ENCODE measurements around the gene GDA.

The GDA gene

GRCh38 chr9:72205513-72205912 is 56.3 kb downstream of the GDA start:
- no peak for TF ChIP-seq CTCF (IDR thresholded peaks at IDR 0.05; ENCODE audit: insufficient read depth, low read length, missing control alignments)
- ChIA-PET POLR2A (no interaction called here), CTCF (interaction anchor here (0.7 to 1.6 kb wide), 3 partner anchors 10 to 616 kb away, joined by 3 to 4 read pairs (median 3); no protein-coding TSS in a partner anchor)
- DNase-seq (ENCODE audit: low read depth, low spot score) = no peak
- H3K4me3 ChIP-seq (ENCODE audit: low read depth, low read length) = no peak overlapping the region

GRCh38 chr9:72207278-72207677 is 58.0 kb downstream of the GDA start:
- POLR2A ChIA-PET = no interaction called here
- no peak overlapping the region for H3K4me3 ChIP-seq (ENCODE audit: low read depth, low read length)
- TF ChIP-seq CTCF (IDR thresholded peaks at IDR 0.05; ENCODE audit: insufficient read depth, low read length, missing control alignments) = no peak
- no peak for DNase-seq (ENCODE audit: low read depth, low spot score)
- CTCF ChIA-PET = no interaction called here

- CTCF ChIA-PET = no interaction called here
- no peak for DNase-seq (ENCODE audit: low read depth, low spot score)
- no peak for TF ChIP-seq CTCF (IDR thresholded peaks at IDR 0.05; ENCODE audit: insufficient read depth, low read length, missing control alignments)
- POLR2A ChIA-PET = no interaction called here
- no peak overlapping the region for H3K4me3 ChIP-seq (ENCODE audit: low read depth, low read length)
Observed at GRCh38 chr9:72210522-72210921, 61.3 kb downstream of the GDA start.

- CTCF ChIA-PET = no interaction called here
- no peak for DNase-seq (ENCODE audit: low read depth, low spot score)
- POLR2A ChIA-PET = no interaction called here
Observed at GRCh38 chr9:72211047-72211446, 61.8 kb downstream of the GDA start.

GRCh38 chr9:72213906-72214305 is 64.7 kb downstream of the GDA start:
- TF ChIP-seq CTCF (IDR thresholded peaks at IDR 0.05; ENCODE audit: insufficient read depth, low read length, missing control alignments) = no peak
- H3K4me3 ChIP-seq (ENCODE audit: low read depth, low read length) = no peak overlapping the region
- DNase-seq (ENCODE audit: low read depth, low spot score) = no peak
- ChIA-PET CTCF (no interaction called here), POLR2A (no interaction called here)

More at GRCh38 chr9:72211047-72211446, 61.8 kb downstream of the GDA start:
- H3K4me3 ChIP-seq (ENCODE audit: low read depth, low read length) = no peak overlapping the region
- no peak for TF ChIP-seq CTCF (IDR thresholded peaks at IDR 0.05; ENCODE audit: insufficient read depth, low read length, missing control alignments)

- H3K4me3 ChIP-seq (ENCODE audit: low read depth, low read length) = no peak overlapping the region
- POLR2A ChIA-PET = no interaction called here
- CTCF ChIA-PET = no interaction called here
- DNase-seq (ENCODE audit: low read depth, low spot score) = no peak
- TF ChIP-seq CTCF (IDR thresholded peaks at IDR 0.05; ENCODE audit: insufficient read depth, low read length, missing control alignments) = no peak
Observed at GRCh38 chr9:72217306-72217842, 68.1 kb downstream of the GDA start.
